ENCODE data around the gene RAI1.
A peak's percentile ranks its signal among the peaks of the same experiment; 100 is the strongest.

Gene RAI1

DNA sequence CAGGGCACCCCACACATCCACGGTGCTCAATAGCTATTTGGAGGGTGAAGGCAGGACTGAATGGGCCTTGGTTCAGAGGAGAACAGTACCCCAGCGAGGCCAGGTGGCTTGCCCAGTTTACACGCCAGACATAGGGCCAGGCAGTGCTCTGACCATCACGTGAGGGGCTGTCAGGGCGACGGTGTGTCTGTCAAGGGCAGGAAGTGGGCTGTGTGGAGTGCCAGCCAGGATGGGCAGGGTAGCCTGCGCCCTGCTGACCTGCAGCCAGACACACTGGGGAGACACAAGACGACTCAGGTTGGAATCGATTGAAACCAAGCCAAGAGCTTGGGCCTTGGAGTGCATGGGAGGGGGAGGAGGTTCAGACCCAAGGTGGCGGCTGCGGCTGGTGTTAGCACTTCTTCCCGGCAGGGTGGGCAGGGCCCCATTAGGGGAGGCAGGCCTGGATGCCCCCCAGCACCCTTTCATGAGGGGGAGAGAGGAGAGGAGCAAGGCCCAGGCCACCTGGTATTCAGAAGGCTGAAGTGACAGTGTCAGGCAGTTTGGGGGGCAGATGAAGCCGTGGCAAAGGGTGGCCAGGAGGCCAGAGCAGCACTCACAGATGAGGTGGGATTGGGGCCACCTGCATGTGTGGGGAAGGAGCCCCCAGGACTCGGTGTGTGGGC lies 87.3 kb downstream of the RAI1 start:
- Histone ChIP-seq H2BK5ac (ENCODE audit: low read length) (no peak overlapping the region), H4K8ac (ENCODE audit: low read depth, low read length) (no peak overlapping the region), H3K4me3 (ENCODE audit: low read length) (no peak overlapping the region), H4K5ac (ENCODE audit: low read length) (no peak overlapping the region), H3K56ac (ENCODE audit: low read length) (peak overlapping the region; percentile 8), H3K23ac (ENCODE audit: low read length) (no peak overlapping the region), H3K79me1 (ENCODE audit: low read length) (no peaks in the 10 kb centered on the region), H3K79me2 (ENCODE audit: control insufficient read depth, insufficient read depth, low read length) (no peaks in the 10 kb centered on the region), H2BK120ac (ENCODE audit: low read depth, low read length) (no peak overlapping the region), H2BK15ac (replicated peaks; ENCODE audit: low read depth) (no peak overlapping the region), H2AK5ac (ENCODE audit: low read length) (no peak overlapping the region), H3K36me3 (ENCODE audit: control insufficient read depth, insufficient read depth, low read length) (no peaks in the 10 kb centered on the region), H3K18ac (ENCODE audit: low read length) (no peak overlapping the region), H3K4me1 (ENCODE audit: control insufficient read depth, low read depth, low read length) (no peaks in the 10 kb centered on the region), H3K27me3 (ENCODE audit: insufficient read depth, low read length, poor library complexity) (no peaks in the 10 kb centered on the region), H3K4ac (ENCODE audit: low read depth, low read length) (no peak overlapping the region), H3K9ac (ENCODE audit: low read length) (no peak overlapping the region), H3K27ac (ENCODE audit: low read depth, low read length) (no peak overlapping the region), H3K4me2 (ENCODE audit: low read length) (no peak overlapping the region)
- WGBS (ENCODE audit: extremely low coverage, insufficient coverage, low lambda C conversion rate): no CpG with 5 or more reads among the region's 14 CpGs
- DNase-seq: no peak

DNA sequence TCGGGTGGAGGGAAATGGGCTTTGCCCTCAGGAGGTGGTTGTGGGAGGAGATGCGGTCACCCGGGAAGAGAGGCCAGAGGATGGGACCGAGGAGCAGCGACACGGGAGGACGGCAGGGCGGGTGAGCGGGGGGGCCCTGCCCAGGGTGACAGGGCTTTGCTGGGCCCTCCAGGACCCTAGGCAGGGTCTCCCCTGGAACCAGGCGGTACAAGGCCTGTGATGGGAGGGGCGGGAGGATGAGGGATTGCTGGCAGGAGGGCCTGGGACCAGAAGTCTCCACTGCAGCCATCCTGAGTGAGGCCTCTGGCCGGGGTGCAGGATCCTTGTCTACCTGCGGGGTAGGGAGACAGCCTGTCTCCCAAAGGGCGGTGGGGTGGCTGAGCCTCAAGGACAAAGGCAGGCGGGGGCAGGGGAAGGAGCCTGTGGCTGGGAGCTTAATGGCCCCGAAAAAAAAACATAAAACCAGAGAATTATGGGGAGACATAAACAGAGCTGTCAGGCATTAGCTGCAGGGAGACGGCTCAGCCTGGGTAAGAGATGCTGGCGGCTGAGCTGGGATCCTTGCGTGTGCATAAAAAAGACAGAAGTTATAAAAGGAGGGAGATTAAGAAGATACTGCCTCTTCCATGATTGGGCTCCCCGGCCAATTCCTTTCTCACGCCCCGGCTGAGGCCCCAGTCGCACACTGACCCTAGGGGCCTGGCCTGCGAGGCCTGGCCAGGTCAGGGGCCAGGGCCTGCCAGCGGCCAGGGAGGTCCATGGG lies 88.8 kb downstream of the RAI1 start:
- WGBS (ENCODE audit: extremely low coverage, insufficient coverage, low lambda C conversion rate): no CpG with 5 or more reads among the region's 25 CpGs

DNA sequence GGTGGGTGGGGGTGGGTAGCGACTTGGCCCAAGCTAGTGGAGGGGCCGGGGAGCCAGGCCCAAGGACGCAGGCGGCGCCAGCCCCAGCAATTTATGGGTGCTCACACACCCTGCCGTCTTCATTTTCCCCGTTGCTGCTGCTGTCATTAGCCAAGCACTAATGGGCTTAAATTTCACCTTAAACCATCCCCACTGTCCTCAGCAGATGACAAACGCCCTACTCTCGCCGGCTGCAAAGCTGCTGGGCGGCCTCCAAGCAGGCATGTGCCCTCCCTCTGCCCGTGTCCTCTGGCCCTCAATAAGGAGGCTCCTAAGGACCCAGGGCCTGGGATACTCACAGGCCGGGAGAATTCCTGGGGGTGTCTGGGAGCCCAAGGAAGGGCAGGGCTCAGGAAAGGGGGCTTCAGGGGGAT lies 89.4 kb downstream of the RAI1 start:
- no peaks in the 10 kb centered on the region for H3K36me3 ChIP-seq (ENCODE audit: control insufficient read depth, insufficient read depth, low read length)
- no peaks in the 10 kb centered on the region for H3K79me1 ChIP-seq (ENCODE audit: low read length)
- no peak overlapping the region for H3K4ac ChIP-seq (ENCODE audit: low read depth, low read length)
- H3K4me3 ChIP-seq (ENCODE audit: low read length): no peak overlapping the region
- H2AK5ac ChIP-seq (ENCODE audit: low read length): no peak overlapping the region
- no peak overlapping the region for H4K5ac ChIP-seq (ENCODE audit: low read length)
- H2BK120ac ChIP-seq (ENCODE audit: low read depth, low read length): no peak overlapping the region
- no peak overlapping the region for H3K18ac ChIP-seq (ENCODE audit: low read length)
- no peak overlapping the region for H3K4me2 ChIP-seq (ENCODE audit: low read length)
- WGBS (ENCODE audit: extremely low coverage, insufficient coverage, low lambda C conversion rate): no CpG with 5 or more reads among the region's 13 CpGs
- no peak overlapping the region for H2BK15ac ChIP-seq (replicated peaks; ENCODE audit: low read depth)
- H3K56ac ChIP-seq (ENCODE audit: low read length): no peak overlapping the region
- no peaks in the 10 kb centered on the region for H3K27me3 ChIP-seq (ENCODE audit: insufficient read depth, low read length, poor library complexity)
- DNase-seq: no peak
- H4K8ac ChIP-seq (ENCODE audit: low read depth, low read length): no peak overlapping the region
- no peak overlapping the region for H3K27ac ChIP-seq (ENCODE audit: low read depth, low read length)
- H3K9ac ChIP-seq (ENCODE audit: low read length): no peak overlapping the region
- H2BK5ac ChIP-seq (ENCODE audit: low read length): no peak overlapping the region
- H3K79me2 ChIP-seq (ENCODE audit: control insufficient read depth, insufficient read depth, low read length): no peaks in the 10 kb centered on the region
- no peak overlapping the region for H3K23ac ChIP-seq (ENCODE audit: low read length)
- H3K4me1 ChIP-seq (ENCODE audit: control insufficient read depth, low read depth, low read length): no peaks in the 10 kb centered on the region

More for the DNA sequence above, 88.8 kb downstream of the RAI1 start:
- H3K79me1 ChIP-seq (ENCODE audit: low read length): no peaks in the 10 kb centered on the region
- H3K27me3 ChIP-seq (ENCODE audit: insufficient read depth, low read length, poor library complexity): no peaks in the 10 kb centered on the region
- no peak overlapping the region for H3K4me3 ChIP-seq (ENCODE audit: low read length)
- H4K8ac ChIP-seq (ENCODE audit: low read depth, low read length): no peak overlapping the region
- H3K4me1 ChIP-seq (ENCODE audit: control insufficient read depth, low read depth, low read length): no peaks in the 10 kb centered on the region
- H2BK120ac ChIP-seq (ENCODE audit: low read depth, low read length): no peak overlapping the region
- H2AK5ac ChIP-seq (ENCODE audit: low read length): no peak overlapping the region
- H3K18ac ChIP-seq (ENCODE audit: low read length): no peak overlapping the region
- no peak overlapping the region for H3K4ac ChIP-seq (ENCODE audit: low read depth, low read length)
- H2BK5ac ChIP-seq (ENCODE audit: low read length): no peak overlapping the region
- no peak for DNase-seq
- no peaks in the 10 kb centered on the region for H3K36me3 ChIP-seq (ENCODE audit: control insufficient read depth, insufficient read depth, low read length)
- no peak overlapping the region for H3K4me2 ChIP-seq (ENCODE audit: low read length)
- no peak overlapping the region for H4K5ac ChIP-seq (ENCODE audit: low read length)
- no peaks in the 10 kb centered on the region for H3K79me2 ChIP-seq (ENCODE audit: control insufficient read depth, insufficient read depth, low read length)
- H2BK15ac ChIP-seq (replicated peaks; ENCODE audit: low read depth): no peak overlapping the region
- H3K56ac ChIP-seq (ENCODE audit: low read length): no peak overlapping the region
- no peak overlapping the region for H3K27ac ChIP-seq (ENCODE audit: low read depth, low read length)
- H3K23ac ChIP-seq (ENCODE audit: low read length): no peak overlapping the region
- no peak overlapping the region for H3K9ac ChIP-seq (ENCODE audit: low read length)

DNA sequence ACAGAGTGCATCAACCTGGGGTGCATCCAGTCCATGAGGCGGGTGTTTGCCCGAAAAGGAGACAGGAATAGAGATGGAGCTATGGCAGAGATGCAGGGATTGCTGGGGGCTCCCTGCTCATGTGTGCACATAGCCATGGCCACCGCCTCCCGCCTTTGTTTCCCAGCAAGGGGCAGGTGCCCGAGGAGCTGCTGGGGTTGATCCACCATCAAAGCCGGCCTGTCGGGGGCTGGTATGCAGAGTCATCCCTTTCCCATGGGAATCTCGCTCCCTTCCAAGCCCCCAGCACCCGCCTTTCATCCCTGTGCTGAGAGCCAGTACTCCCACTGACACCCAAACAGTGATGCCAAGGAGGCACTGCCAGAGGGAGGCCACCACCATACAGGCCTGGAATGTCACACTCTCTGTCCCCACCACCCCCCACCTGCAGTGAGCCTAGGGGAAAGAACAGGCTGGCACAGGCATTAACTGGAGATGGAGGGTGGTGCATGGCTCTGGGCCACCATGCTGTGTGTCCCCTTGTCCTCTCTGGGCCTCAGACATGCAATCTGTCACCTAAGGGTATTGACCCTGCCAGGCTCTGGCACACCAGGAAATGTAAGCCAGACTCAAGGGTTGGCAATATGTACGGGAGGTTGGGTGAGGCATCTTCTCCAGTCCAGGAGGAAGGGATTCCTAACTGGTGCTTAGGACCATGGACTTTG lies 90.4 kb downstream of the RAI1 start:
- Histone ChIP-seq H3K79me1 (ENCODE audit: low read length) (no peaks in the 10 kb centered on the region), H2BK5ac (ENCODE audit: low read length) (no peak overlapping the region), H2AK5ac (ENCODE audit: low read length) (no peak overlapping the region), H3K56ac (ENCODE audit: low read length) (no peak overlapping the region), H3K4me2 (ENCODE audit: low read length) (no peak overlapping the region), H3K9ac (ENCODE audit: low read length) (no peak overlapping the region), H4K8ac (ENCODE audit: low read depth, low read length) (no peak overlapping the region), H3K18ac (ENCODE audit: low read length) (no peak overlapping the region), H3K23ac (ENCODE audit: low read length) (no peak overlapping the region), H3K4me3 (ENCODE audit: low read length) (no peak overlapping the region), H3K27me3 (ENCODE audit: insufficient read depth, low read length, poor library complexity) (no peaks in the 10 kb centered on the region), H3K79me2 (ENCODE audit: control insufficient read depth, insufficient read depth, low read length) (no peaks in the 10 kb centered on the region), H3K4me1 (ENCODE audit: control insufficient read depth, low read depth, low read length) (no peaks in the 10 kb centered on the region), H3K36me3 (ENCODE audit: control insufficient read depth, insufficient read depth, low read length) (no peaks in the 10 kb centered on the region), H2BK120ac (ENCODE audit: low read depth, low read length) (no peak overlapping the region), H3K27ac (ENCODE audit: low read depth, low read length) (no peak overlapping the region), H4K5ac (ENCODE audit: low read length) (no peak overlapping the region), H3K4ac (ENCODE audit: low read depth, low read length) (no peak overlapping the region), H2BK15ac (replicated peaks; ENCODE audit: low read depth) (no peak overlapping the region)
- no CpG with 5 or more reads among the region's 10 CpGs for WGBS (ENCODE audit: extremely low coverage, insufficient coverage, low lambda C conversion rate)
- DNase-seq: no peak

DNA sequence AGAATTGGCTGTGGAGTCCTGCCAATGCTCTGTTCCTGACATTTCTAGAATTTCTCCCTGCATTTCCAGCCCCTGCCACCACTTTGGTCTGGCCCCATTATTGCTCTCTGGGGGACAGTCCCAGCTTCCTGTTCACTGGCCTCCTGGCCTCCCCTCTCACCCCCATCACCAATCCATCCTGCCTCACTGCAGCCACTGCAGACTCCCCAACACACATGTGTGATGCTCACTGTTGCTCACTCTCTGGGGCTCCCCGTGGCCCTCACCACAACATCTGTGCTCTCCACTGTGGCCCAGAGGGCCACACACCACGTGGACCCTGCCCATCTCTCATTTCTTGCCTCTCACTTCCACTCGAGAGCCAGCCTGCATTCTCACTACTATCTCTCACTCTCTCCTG lies 91.0 kb downstream of the RAI1 start:
- Histone ChIP-seq H2AK5ac (ENCODE audit: low read length) (no peak overlapping the region), H2BK15ac (replicated peaks; ENCODE audit: low read depth) (no peak overlapping the region), H3K36me3 (ENCODE audit: control insufficient read depth, insufficient read depth, low read length) (no peaks in the 10 kb centered on the region), H3K79me2 (ENCODE audit: control insufficient read depth, insufficient read depth, low read length) (no peaks in the 10 kb centered on the region), H2BK5ac (ENCODE audit: low read length) (no peak overlapping the region), H3K27me3 (ENCODE audit: insufficient read depth, low read length, poor library complexity) (no peaks in the 10 kb centered on the region), H3K56ac (ENCODE audit: low read length) (no peak overlapping the region), H3K23ac (ENCODE audit: low read length) (no peak overlapping the region), H3K18ac (ENCODE audit: low read length) (no peak overlapping the region), H3K4ac (ENCODE audit: low read depth, low read length) (no peak overlapping the region), H3K4me2 (ENCODE audit: low read length) (no peak overlapping the region), H3K27ac (ENCODE audit: low read depth, low read length) (no peak overlapping the region), H4K8ac (ENCODE audit: low read depth, low read length) (no peak overlapping the region), H3K4me3 (ENCODE audit: low read length) (no peak overlapping the region), H2BK120ac (ENCODE audit: low read depth, low read length) (no peak overlapping the region), H4K5ac (ENCODE audit: low read length) (no peak overlapping the region), H3K4me1 (ENCODE audit: control insufficient read depth, low read depth, low read length) (no peaks in the 10 kb centered on the region), H3K79me1 (ENCODE audit: low read length) (no peaks in the 10 kb centered on the region), H3K9ac (ENCODE audit: low read length) (no peak overlapping the region)
- no peak for DNase-seq
- no CpG with 5 or more reads among the region's 3 CpGs for WGBS (ENCODE audit: extremely low coverage, insufficient coverage, low lambda C conversion rate)

All from mesendoderm (in vitro differentiated cells).